Retinal pigment epithelial cell (primary cell): Measurements from ENCODE around the gene PWP2.

ENCODE experiments used
- DNase-seq: peaks from one replicate; pipeline ENCODE4 v3.0.0-alpha.2; 2010; ENCODE audit warnings: low read depth
- H3K4me3 ChIP-seq: 2 replicates; pipeline ENCODE4 v1.5.1; 2011; ENCODE audit warnings: mild to moderate bottlenecking, low read length, control low read depth, moderate library complexity
- CTCF ChIP-seq: conservative IDR thresholded peaks from 2 replicates; pipeline ENCODE4 v1.5.1; 2011; ENCODE audit warnings: low read depth, low read length, control low read depth, inconsistent platforms

PWP2 gene

DNA sequence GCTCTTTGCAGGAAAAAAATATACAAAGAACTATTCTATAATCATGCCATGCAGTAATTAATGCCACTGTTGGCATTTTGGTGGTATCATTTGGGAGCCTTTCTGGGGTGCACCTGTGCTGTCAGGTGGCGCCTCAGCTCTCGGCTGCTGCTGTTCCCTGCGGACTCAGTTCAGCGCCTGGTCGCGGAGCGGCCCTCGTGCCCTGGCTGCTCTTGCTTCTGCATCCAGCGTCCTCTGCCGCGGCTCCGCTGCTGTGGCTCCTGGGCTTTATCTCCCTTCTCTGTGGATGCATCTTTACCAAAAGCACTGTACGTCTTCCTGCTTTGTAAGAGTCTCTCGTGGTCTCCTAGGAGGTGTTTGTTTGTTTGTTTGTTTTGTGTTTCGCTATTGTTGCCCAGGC lies 35.1 kb upstream of the PWP2 start:
- no peak for TF ChIP-seq CTCF
- DNase-seq: no peak

DNA sequence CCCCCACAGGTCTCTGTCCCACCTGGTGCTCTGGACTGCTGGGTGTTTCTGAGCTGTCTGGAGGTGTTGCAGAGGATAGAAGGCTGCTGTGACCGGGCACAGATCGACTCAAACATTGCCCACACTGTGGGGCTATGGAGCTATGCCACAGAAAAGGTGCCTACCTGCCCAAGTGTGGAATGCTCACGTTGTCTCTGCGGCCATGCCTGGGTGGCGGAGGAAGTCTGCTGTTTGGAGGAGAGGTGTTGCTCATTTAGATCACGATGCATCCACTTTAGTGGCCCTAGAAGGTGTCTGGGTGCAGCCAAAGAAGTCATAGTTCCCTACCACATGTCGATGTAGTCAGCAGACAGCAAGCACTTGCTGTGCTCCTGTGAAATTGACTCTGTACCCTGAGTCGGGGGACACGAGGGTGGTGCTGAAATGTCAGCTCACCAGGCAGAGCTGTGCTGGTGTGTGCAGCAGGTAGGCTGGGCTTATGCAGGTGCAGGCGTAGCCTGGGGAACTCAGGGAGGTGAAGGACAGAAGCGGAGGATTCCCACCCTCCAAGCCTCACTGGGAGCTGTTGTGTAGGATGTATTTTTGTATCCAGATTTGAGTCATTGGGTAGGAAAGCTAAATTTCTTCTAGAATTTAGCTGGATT lies 32.8 kb upstream of the PWP2 start:
- H3K4me3 ChIP-seq: no peak overlapping the region
- TF ChIP-seq CTCF: no peak
- DNase-seq: no peak

More for the DNA sequence above, 35.1 kb upstream of the PWP2 start:
- no peak overlapping the region for H3K4me3 ChIP-seq

DNA sequence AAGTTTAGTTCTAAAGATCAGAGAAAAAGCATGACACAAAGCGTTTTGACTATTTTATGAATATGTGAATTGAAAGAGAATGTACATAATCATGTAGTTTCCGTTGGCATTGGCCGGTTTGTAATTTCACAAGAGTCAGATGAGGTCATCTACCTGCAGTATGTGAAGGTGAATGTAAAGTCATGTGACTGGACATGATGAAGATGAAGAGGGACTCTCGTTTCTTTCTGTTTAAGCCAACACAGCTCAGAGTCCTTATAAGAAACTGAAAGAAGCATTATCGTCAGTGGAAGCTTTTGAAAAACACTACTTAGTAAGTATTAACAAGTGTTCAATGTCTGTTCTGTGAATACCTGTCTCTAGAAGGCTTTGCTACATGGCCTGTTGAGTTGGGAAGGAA lies 30.9 kb upstream of the PWP2 start:
- no peak for TF ChIP-seq CTCF
- no peak overlapping the region for H3K4me3 ChIP-seq
- no peak for DNase-seq

DNA sequence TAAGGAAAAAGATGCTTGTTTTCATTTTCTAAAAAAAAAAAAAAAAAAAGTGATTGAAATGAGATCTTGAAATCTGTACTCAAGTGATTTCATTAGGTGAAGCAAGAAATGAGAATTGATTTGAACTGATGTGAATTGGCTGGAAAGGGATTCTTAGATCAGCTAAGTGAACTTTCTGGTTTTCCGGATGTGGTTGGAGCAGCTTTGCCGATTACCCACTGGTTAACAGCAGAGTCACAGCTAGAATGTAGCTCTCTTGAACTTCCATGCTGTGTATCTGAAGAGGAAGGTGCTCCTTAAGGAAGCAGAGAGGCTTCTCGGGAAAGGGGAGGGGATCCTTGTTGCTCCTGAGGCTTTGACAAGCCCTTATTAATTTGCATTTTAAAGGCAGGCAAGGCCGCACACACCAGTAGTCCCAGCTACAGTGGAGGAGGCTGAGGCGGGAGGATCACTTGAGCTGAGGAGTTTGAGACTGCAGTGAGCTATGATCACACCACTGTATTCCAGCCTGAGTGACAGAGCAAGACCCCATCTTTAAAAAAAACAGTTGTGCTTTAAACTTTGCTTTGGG lies 28.7 kb upstream of the PWP2 start:
- DNase-seq: no peak
- TF ChIP-seq CTCF: no peak

GRCh38 chr21:44079446-44079845 lies 27.8 kb upstream of the PWP2 start:
- no peak for TF ChIP-seq CTCF
- H3K4me3 ChIP-seq: no peak overlapping the region
- DNase-seq: no peak

More for the DNA sequence above, 28.7 kb upstream of the PWP2 start:
- H3K4me3 ChIP-seq: no peak overlapping the region

GRCh38 chr21:44079846-44080245 lies 27.4 kb upstream of the PWP2 start:
- DNase-seq: no peak
- H3K4me3 ChIP-seq: no peak overlapping the region
- TF ChIP-seq CTCF: no peak

DNA sequence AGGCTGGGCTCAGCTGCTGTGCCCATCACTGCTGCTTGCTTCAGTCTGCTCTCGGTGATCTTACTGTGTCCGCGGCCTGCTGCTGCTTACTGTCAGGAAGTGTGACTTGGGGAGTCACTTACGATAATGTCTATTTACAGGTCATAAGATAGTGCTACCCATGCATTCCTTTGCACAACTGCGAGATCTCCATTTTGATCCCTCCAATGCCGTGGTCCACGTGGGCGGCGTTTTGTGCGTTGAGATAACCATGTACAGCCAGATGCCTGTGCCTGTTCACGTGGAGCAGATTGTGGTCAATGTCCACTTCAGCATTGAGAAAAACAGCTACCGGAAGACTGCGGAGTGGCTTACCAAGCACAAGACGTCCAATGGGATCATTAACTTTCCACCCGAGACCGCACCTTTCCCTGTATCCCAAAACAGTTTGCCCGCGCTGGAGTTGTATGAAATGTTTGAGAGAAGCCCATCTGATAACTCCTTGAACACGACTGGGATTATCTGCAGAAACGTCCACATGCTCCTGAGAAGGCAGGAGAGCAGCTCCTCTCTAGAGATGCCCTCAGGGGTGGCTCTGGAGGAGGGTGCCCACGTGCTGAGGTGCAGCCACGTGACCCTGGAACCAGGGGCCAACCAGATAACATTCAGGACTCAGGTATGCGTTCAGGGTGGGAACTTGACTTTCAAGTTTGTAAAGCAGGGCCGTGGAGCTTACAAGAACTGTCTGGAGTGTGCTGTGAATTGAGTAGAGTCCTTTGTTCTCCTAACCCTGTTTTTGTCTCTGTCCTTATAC lies 24.4 kb upstream of the PWP2 start:
- no peak overlapping the region for H3K4me3 ChIP-seq
- no peak for DNase-seq

More for the DNA sequence above, 24.4 kb upstream of the PWP2 start:
- TF ChIP-seq CTCF: no peak
